SK-N-SH treated with all-trans-retinoic acid at 6 μM for 48 hours (cell line): Measurements from ENCODE around the gene UBE2Q2.

ENCODE experiments used
- ATAC-seq: fragments of 200-7000 bp; cut with Tn5 transposase; 3 replicates; pipeline ENCODE4 v1.9.1; 2020; ENCODE audit warnings: mild to moderate bottlenecking, moderate library complexity
- ARNTL ChIP-seq: fragments of 450-650 bp; formaldehyde crosslinking; IDR thresholded peaks from 2 replicates; pipeline ENCODE4 v1.5.0; 2020; ENCODE audit warnings: low read depth, mild to moderate bottlenecking, moderate library complexity, borderline replicate concordance
- BACH2 ChIP-seq: fragments of 250-450 bp; sonication (Bioruptor Pico); IDR thresholded peaks from 2 replicates; pipeline ENCODE4 v1.9.0; 2021; ENCODE audit warnings: mild to moderate bottlenecking, borderline replicate concordance
- CSDC2 ChIP-seq: fragments of 250-450 bp; sonication (Bioruptor Pico); IDR thresholded peaks from 2 replicates; pipeline ENCODE4 v1.5.0; 2020; ENCODE audit warnings: mild to moderate bottlenecking, moderate library complexity
- ESRRG ChIP-seq: fragments of 250-450 bp; sonication (Bioruptor Pico); IDR thresholded peaks from 2 replicates; pipeline ENCODE4 v1.6.1; 2021; ENCODE audit warnings: mild to moderate bottlenecking
- ISL1 ChIP-seq: fragments of 250-450 bp; sonication (Bioruptor Pico); IDR thresholded peaks from 2 replicates; pipeline ENCODE4 v2.1.2; 2022; ENCODE audit warnings: mild to moderate bottlenecking, moderate library complexity
- OSR1 ChIP-seq: fragments of 250-450 bp; sonication (Bioruptor Pico); IDR thresholded peaks from 2 replicates; pipeline ENCODE4 v1.8.0; 2022; ENCODE audit warnings: moderate library complexity, mild to moderate bottlenecking, inconsistent platforms
- PPARA ChIP-seq: fragments of 250-450 bp; sonication (Bioruptor Pico); IDR thresholded peaks from 2 replicates; pipeline ENCODE4 v1.5.0; 2020; ENCODE audit warnings: mild to moderate bottlenecking, borderline replicate concordance
- RARB ChIP-seq: fragments of 250-450 bp; sonication (Bioruptor Pico); IDR thresholded peaks from 2 replicates; pipeline ENCODE4 v1.8.0; 2021; ENCODE audit warnings: mild to moderate bottlenecking, moderate library complexity
- SNAI2 ChIP-seq: fragments of 250-450 bp; sonication (Bioruptor Pico); IDR thresholded peaks from 2 replicates; pipeline ENCODE4 v1.5.0; 2020; ENCODE audit warnings: mild to moderate bottlenecking, moderate library complexity
- TCF4 ChIP-seq: fragments of 250-450 bp; sonication (Bioruptor Pico); IDR thresholded peaks from 2 replicates; pipeline ENCODE4 v1.8.0; 2021; ENCODE audit warnings: mild to moderate bottlenecking, moderate library complexity, borderline replicate concordance
- TOX ChIP-seq: fragments of 250-450 bp; sonication (Bioruptor Pico); IDR thresholded peaks from 2 replicates; pipeline ENCODE4 v1.8.0; 2021; ENCODE audit warnings: mild to moderate bottlenecking, moderate library complexity, borderline replicate concordance
- ZC3H10 ChIP-seq: fragments of 250-450 bp; sonication (Bioruptor Pico); IDR thresholded peaks from 2 replicates; pipeline ENCODE4 v1.5.1; 2021; ENCODE audit warnings: mild to moderate bottlenecking, moderate library complexity
- ZFP3 ChIP-seq: fragments of 250-450 bp; sonication (Bioruptor Pico); IDR thresholded peaks from 2 replicates; pipeline ENCODE4 v1.5.0; 2020; ENCODE audit warnings: mild to moderate bottlenecking, moderate library complexity
- ZFP30 ChIP-seq: fragments of 450-650 bp; formaldehyde crosslinking; IDR thresholded peaks from 2 replicates; pipeline ENCODE4 v1.5.0; 2022; ENCODE audit warnings: mild to moderate bottlenecking, moderate library complexity
- ZNF565 ChIP-seq: fragments of 450-650 bp; formaldehyde crosslinking; conservative IDR thresholded peaks from 2 replicates; pipeline ENCODE4 v1.5.0; 2020; ENCODE audit warnings: low read depth, mild to moderate bottlenecking, moderate library complexity
- ZNF70 ChIP-seq: fragments of 450-650 bp; formaldehyde crosslinking; IDR thresholded peaks from 2 replicates; pipeline ENCODE4 v1.5.0; 2020; ENCODE audit warnings: mild to moderate bottlenecking, moderate library complexity
- ZNF8 ChIP-seq: fragments of 450-650 bp; formaldehyde crosslinking; IDR thresholded peaks from 2 replicates; pipeline ENCODE4 v1.5.0; 2020; ENCODE audit warnings: mild to moderate bottlenecking, moderate library complexity
- TF ChIP-seq, protein P1 (sequence below): fragments of 250-450 bp; sonication (Bioruptor Pico); IDR thresholded peaks from 2 replicates; pipeline ENCODE4 v1.5.0; 2020; ENCODE audit warnings: mild to moderate bottlenecking, moderate library complexity
- TF ChIP-seq, protein P2 (sequence below): fragments of 250-450 bp; sonication (Bioruptor Pico); IDR thresholded peaks from 2 replicates; pipeline ENCODE4 v1.5.1; 2020; ENCODE audit warnings: low read depth, mild to moderate bottlenecking, moderate library complexity
- TF ChIP-seq, protein P3 (sequence below): fragments of 250-450 bp; sonication (Bioruptor Pico); IDR thresholded peaks from 2 replicates; pipeline ENCODE4 v1.8.0; 2020; ENCODE audit warnings: mild to moderate bottlenecking, moderate library complexity, borderline replicate concordance
- TF ChIP-seq, protein P4 (sequence below): fragments of 250-450 bp; sonication (Bioruptor Pico); IDR thresholded peaks from 2 replicates; pipeline ENCODE4 v1.5.1; 2021; ENCODE audit warnings: mild to moderate bottlenecking, moderate library complexity
- TF ChIP-seq, protein P5 (sequence below): fragments of 250-450 bp; sonication (Bioruptor Pico); IDR thresholded peaks from 2 replicates; pipeline ENCODE4 v1.8.0; 2021; ENCODE audit warnings: low read depth, mild to moderate bottlenecking, moderate library complexity, borderline replicate concordance

The UBE2Q2 gene

DNA sequence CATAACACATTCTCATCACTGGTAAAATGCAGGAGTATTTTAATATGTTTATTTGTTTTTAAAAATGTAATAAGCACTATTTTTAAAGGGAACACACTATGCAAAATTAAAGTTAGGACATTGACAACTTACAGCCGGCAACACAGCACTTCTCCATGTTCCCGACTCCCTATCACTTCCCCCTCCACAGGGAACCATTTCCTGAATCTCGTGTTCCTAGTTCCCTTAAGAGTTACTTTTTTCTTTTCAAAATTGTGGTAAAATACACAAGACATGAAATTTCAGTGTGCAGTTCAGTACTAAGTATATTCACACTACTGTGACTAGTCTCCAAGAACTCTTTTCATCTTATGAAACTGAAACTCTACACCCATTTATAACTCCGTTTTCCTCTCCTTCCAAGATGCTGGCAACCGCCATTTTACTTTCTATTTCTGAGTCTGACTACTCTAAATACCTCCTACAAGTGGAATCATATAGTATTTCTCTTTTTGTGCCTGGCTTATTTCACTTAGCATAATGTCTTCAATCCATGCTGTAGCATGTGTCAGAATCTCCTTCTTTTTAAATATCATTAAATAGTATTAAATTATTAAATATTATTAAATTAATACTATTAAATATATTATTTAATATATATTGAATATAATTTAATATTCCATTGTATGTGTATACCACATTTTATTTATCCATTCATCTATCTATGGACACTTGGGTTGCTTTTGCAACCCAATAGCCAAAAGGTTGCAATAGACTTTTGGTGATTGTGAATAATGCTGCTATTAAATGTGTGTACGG is 25.9 kb upstream of the UBE2Q2 start:
- ATAC-seq, result no peak

DNA sequence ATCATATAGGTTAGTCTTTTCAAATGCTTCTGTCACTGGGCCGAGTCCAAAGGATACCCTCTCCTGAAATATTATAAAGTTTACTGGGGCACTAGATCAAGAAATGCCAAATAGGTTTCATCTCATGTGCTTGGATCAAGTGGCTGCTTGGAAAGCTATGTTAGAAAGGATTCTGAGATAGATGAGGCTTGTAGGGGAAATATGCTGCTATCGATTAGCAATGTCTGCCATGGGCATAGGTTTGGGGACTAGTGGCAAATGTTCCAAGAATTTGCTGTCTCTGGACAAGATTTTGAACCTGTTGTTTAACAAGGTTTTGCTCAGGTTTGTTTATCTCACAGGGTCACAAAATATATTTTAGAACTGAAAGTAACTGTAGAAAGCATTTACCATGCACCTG is 23.0 kb upstream of the UBE2Q2 start:
- TF ChIP-seq ZFP3 (CRISPR knock-in tag) (no peak), RARB (CRISPR knock-in tag) (no peak), ARNTL (no peak)
- TF ChIP-seq, all 23 proteins: peak for 0
- no peak for ATAC-seq

More for the DNA sequence above, 25.9 kb upstream of the UBE2Q2 start:
- TF ChIP-seq ZNF565 (CRISPR knock-in tag) (no peak), ISL1 (CRISPR knock-in tag) (no peak), ZFP30 (CRISPR knock-in tag) (no peak), ESRRG (no peak), ZFP3 (CRISPR knock-in tag) (no peak), OSR1 (CRISPR knock-in tag) (no peak), TOX (no peak), TCF4 (CRISPR knock-in tag) (no peak), ZNF70 (CRISPR knock-in tag) (no peak)
- TF ChIP-seq, protein P1, sequence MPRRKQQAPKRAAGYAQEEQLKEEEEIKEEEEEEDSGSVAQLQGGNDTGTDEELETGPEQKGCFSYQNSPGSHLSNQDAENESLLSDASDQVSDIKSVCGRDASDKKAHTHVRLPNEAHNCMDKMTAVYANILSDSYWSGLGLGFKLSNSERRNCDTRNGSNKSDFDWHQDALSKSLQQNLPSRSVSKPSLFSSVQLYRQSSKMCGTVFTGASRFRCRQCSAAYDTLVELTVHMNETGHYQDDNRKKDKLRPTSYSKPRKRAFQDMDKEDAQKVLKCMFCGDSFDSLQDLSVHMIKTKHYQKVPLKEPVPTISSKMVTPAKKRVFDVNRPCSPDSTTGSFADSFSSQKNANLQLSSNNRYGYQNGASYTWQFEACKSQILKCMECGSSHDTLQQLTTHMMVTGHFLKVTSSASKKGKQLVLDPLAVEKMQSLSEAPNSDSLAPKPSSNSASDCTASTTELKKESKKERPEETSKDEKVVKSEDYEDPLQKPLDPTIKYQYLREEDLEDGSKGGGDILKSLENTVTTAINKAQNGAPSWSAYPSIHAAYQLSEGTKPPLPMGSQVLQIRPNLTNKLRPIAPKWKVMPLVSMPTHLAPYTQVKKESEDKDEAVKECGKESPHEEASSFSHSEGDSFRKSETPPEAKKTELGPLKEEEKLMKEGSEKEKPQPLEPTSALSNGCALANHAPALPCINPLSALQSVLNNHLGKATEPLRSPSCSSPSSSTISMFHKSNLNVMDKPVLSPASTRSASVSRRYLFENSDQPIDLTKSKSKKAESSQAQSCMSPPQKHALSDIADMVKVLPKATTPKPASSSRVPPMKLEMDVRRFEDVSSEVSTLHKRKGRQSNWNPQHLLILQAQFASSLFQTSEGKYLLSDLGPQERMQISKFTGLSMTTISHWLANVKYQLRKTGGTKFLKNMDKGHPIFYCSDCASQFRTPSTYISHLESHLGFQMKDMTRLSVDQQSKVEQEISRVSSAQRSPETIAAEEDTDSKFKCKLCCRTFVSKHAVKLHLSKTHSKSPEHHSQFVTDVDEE (CRISPR knock-in tag), result no peak

DNA sequence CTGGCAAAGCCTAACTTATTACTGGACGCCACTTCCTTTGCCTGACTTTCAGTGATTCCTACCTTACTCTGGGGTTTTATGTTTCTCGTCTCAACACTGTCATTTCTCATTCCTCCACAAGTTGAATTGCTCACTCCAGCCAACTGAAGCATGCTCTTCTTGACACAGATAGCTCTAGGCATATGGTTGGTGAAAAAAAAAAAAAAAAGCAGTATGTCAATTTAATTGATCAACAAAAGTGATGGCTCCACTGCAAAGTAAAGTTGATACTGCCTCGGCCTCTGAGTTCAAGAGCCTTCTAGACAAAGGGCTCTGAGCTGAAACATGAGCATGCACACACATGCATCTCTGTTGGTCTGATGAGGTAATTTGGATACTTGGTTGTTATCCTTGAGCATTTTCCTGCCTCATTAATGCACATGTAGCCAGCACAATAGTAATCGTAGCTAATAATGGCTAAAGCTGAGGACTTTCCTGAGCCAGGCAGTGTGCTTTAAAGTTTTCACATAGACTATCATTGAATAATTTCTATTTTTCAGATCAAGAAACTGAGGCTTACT is 21.4 kb upstream of the UBE2Q2 start:
- ATAC-seq, result no peak
- TF ChIP-seq TOX (no peak), ZFP3 (CRISPR knock-in tag) (no peak), ZNF565 (CRISPR knock-in tag) (no peak), ZC3H10 (CRISPR knock-in tag) (no peak)
- TF ChIP-seq, protein P1 (CRISPR knock-in tag), result no peak

DNA sequence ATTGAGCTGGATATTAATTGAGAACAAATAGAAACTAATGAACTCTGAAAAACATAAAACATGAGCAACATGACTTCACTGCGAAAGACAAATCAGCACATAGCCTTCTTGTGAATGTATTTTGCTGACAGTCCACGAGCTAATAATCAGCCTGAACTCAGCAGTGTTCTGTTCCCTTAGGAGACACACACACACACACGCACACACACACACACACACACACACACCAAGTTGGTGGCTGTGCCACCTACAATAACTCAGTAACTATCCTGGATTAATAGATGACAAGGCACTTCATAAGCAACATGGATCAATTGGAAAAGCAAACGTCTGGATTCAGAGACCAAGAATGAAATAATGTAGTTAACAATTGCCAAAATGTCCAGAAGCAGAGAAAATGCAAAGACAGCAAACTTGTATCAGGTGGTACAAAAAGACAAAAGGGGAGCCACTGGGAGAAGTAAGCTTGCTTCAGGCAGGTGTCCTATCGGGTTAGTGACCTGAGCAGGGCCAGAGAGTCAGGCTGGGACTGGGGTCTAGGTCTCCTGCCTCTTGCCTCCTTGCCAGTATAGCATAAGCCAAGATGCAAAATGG is 20.5 kb upstream of the UBE2Q2 start:
- TF ChIP-seq, protein P2, sequence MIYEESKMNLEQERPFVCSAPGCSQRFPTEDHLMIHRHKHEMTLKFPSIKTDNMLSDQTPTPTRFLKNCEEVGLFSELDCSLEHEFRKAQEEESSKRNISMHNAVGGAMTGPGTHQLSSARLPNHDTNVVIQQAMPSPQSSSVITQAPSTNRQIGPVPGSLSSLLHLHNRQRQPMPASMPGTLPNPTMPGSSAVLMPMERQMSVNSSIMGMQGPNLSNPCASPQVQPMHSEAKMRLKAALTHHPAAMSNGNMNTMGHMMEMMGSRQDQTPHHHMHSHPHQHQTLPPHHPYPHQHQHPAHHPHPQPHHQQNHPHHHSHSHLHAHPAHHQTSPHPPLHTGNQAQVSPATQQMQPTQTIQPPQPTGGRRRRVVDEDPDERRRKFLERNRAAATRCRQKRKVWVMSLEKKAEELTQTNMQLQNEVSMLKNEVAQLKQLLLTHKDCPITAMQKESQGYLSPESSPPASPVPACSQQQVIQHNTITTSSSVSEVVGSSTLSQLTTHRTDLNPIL (CRISPR knock-in tag), result no peak
- TF ChIP-seq PPARA (CRISPR knock-in tag) (no peak), ZNF8 (CRISPR knock-in tag) (no peak), CSDC2 (CRISPR knock-in tag) (no peak), RARB (CRISPR knock-in tag) (no peak), ESRRG (no peak), ZFP3 (CRISPR knock-in tag) (no peak), ZNF70 (CRISPR knock-in tag) (no peak), ZC3H10 (CRISPR knock-in tag) (no peak), ISL1 (CRISPR knock-in tag) (no peak), TCF4 (CRISPR knock-in tag) (no peak), BACH2 (no peak), SNAI2 (CRISPR knock-in tag) (no peak), ZFP30 (CRISPR knock-in tag) (no peak)
- TF ChIP-seq, protein P3, sequence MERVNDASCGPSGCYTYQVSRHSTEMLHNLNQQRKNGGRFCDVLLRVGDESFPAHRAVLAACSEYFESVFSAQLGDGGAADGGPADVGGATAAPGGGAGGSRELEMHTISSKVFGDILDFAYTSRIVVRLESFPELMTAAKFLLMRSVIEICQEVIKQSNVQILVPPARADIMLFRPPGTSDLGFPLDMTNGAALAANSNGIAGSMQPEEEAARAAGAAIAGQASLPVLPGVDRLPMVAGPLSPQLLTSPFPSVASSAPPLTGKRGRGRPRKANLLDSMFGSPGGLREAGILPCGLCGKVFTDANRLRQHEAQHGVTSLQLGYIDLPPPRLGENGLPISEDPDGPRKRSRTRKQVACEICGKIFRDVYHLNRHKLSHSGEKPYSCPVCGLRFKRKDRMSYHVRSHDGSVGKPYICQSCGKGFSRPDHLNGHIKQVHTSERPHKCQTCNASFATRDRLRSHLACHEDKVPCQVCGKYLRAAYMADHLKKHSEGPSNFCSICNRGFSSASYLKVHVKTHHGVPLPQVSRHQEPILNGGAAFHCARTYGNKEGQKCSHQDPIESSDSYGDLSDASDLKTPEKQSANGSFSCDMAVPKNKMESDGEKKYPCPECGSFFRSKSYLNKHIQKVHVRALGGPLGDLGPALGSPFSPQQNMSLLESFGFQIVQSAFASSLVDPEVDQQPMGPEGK (CRISPR knock-in tag), result no peak
- TF ChIP-seq, protein P4, sequence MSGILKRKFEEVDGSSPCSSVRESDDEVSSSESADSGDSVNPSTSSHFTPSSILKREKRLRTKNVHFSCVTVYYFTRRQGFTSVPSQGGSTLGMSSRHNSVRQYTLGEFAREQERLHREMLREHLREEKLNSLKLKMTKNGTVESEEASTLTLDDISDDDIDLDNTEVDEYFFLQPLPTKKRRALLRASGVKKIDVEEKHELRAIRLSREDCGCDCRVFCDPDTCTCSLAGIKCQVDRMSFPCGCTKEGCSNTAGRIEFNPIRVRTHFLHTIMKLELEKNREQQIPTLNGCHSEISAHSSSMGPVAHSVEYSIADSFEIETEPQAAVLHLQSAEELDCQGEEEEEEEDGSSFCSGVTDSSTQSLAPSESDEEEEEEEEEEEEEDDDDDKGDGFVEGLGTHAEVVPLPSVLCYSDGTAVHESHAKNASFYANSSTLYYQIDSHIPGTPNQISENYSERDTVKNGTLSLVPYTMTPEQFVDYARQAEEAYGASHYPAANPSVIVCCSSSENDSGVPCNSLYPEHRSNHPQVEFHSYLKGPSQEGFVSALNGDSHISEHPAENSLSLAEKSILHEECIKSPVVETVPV, result no peak
- TF ChIP-seq, protein P5, sequence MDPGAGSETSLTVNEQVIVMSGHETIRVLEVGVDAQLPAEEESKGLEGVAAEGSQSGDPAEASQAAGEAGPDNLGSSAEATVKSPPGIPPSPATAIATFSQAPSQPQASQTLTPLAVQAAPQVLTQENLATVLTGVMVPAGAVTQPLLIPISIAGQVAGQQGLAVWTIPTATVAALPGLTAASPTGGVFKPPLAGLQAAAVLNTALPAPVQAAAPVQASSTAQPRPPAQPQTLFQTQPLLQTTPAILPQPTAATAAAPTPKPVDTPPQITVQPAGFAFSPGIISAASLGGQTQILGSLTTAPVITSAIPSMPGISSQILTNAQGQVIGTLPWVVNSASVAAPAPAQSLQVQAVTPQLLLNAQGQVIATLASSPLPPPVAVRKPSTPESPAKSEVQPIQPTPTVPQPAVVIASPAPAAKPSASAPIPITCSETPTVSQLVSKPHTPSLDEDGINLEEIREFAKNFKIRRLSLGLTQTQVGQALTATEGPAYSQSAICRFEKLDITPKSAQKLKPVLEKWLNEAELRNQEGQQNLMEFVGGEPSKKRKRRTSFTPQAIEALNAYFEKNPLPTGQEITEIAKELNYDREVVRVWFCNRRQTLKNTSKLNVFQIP (CRISPR knock-in tag), result no peak
- no peak for ATAC-seq
